ENCODE results near the gene NGEF.

DNA sequence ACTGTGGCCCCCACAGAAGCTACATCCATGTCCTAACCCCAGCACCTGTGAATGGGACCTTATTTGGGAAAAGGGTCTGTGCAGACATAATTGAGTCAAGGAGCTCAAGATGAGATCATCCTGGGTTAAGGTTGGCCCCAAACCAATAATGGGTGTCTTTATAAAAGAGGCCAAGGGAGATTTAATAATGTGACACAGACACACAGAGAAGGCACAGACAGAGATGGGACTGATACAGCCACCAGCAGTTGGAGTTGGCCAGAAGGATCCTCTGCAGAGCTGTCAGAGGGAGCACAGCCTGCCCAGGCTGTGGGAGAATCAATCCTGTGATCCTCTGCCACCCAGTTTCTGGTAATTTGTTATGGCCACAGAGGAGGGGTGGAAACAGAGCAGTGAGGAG lies 116.9 kb downstream of the NGEF start:
- TF ChIP-seq, protein P1, sequence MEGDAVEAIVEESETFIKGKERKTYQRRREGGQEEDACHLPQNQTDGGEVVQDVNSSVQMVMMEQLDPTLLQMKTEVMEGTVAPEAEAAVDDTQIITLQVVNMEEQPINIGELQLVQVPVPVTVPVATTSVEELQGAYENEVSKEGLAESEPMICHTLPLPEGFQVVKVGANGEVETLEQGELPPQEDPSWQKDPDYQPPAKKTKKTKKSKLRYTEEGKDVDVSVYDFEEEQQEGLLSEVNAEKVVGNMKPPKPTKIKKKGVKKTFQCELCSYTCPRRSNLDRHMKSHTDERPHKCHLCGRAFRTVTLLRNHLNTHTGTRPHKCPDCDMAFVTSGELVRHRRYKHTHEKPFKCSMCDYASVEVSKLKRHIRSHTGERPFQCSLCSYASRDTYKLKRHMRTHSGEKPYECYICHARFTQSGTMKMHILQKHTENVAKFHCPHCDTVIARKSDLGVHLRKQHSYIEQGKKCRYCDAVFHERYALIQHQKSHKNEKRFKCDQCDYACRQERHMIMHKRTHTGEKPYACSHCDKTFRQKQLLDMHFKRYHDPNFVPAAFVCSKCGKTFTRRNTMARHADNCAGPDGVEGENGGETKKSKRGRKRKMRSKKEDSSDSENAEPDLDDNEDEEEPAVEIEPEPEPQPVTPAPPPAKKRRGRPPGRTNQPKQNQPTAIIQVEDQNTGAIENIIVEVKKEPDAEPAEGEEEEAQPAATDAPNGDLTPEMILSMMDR (conservative IDR thresholded peaks at IDR 0.05; ENCODE audit: low read depth, low read length): no peak
- TF ChIP-seq EZH2 (IDR thresholded peaks at IDR 0.05; ENCODE audit: low read length, unreplicated experiment) (no peak), EZH2phosphoT487 (IDR thresholded peaks at IDR 0.05; ENCODE audit: borderline replicate concordance, low read length) (no peak)
